Naive thymus-derived CD4-positive, alpha-beta T cell (primary cell): ENCODE results near the gene OOSP1. TPM values are rescaled to one million over a fixed set of nuclear protein-coding genes. Genes with fewer than 3 reads are reported as not detected.

Source experiments
- ATAC-seq: fragments of 150-1000 bp; cut with Tn5 transposase; 2 replicates; pipeline ENCODE4 v1.10.0; 2021; ENCODE audit warnings: mild to moderate bottlenecking, moderate library complexity
- CTCF ChIA-PET: fragments of 350-600 bp; sonication (Branson Sonifier 250); formaldehyde crosslinking; loops from one replicate; lab custom pipeline; 2021; ENCODE audit warnings: antibody characterized with exemption; lab: Charles Lee
- POLR2A ChIA-PET: fragments of 350-600 bp; sonication (Branson Sonifier 250); formaldehyde crosslinking; loops from one replicate; lab custom pipeline; 2021; ENCODE audit warnings: antibody characterized with exemption, inconsistent platforms; lab: Charles Lee
- DNase-seq, 9 donors: peaks; one replicate each; pipeline versions ENCODE4 v3.0.0 to v3.0.0-alpha.2; 2020 to 2022; ENCODE audit warnings: mixed read lengths in 1 of 9
- H3K27ac ChIP-seq: one replicate; pipeline ENCODE4 v1.7.0; 2013; ENCODE audit warnings: mild to moderate bottlenecking, low read depth, low read length, moderate library complexity
- H3K27me3 ChIP-seq, 2 donors: one replicate each; pipeline ENCODE4 v1.7.0; 2013; ENCODE audit warnings: low read length in 2 of 2, mild to moderate bottlenecking in 2 of 2, moderate library complexity in 2 of 2; ENCODE audit not compliant: control insufficient read depth in 2 of 2, insufficient read depth in 2 of 2
- H3K36me3 ChIP-seq, 3 experiments: 1 replicate in 2 of 3; 2 replicates in 1 of 3; pipeline ENCODE4 v1.7.0; 2013; ENCODE audit warnings: low read length in 3 of 3, mild to moderate bottlenecking in 3 of 3, moderate library complexity in 1 of 3; ENCODE audit not compliant: insufficient read depth in 3 of 3, control insufficient read depth in 2 of 3
- H3K4me1 ChIP-seq, 2 donors: one replicate each; pipeline ENCODE4 v1.7.0; 2013; ENCODE audit warnings: low read length in 2 of 2, mild to moderate bottlenecking in 2 of 2, moderate library complexity in 1 of 2; ENCODE audit not compliant: control insufficient read depth in 2 of 2, insufficient read depth in 2 of 2
- H3K4me3 ChIP-seq: 2 replicates; pipeline ENCODE4 v1.7.0; 2013; ENCODE audit warnings: mild to moderate bottlenecking, low read length
- H3K9me3 ChIP-seq, 3 experiments: 1 replicate in 2 of 3; 2 replicates in 1 of 3; pipeline ENCODE4 v1.7.0; 2013; ENCODE audit warnings: low read length in 3 of 3; ENCODE audit not compliant: control insufficient read depth in 2 of 3
- H3K27ac Mint-ChIP-seq, 9 donors: one replicate each; pipeline ENCODE4 v1.8.0; 2020 to 2022; ENCODE audit warnings: mixed read lengths in 9 of 9, mild to moderate bottlenecking in 8 of 9, moderate library complexity in 5 of 9, inconsistent platforms in 2 of 9
- H3K27me3 Mint-ChIP-seq, 5 donors: one replicate each; pipeline ENCODE4 v1.8.0; 2021 to 2022; ENCODE audit warnings: mixed read lengths in 5 of 5, mild to moderate bottlenecking in 1 of 5
- H3K36me3 Mint-ChIP-seq, 5 donors: one replicate each; pipeline ENCODE4 v1.8.0; 2020 to 2022; ENCODE audit warnings: mixed read lengths in 5 of 5, mild to moderate bottlenecking in 3 of 5, inconsistent platforms in 1 of 5
- H3K4me1 Mint-ChIP-seq, 7 donors: one replicate each; pipeline ENCODE4 v1.8.0; 2020 to 2022; ENCODE audit warnings: mixed read lengths in 7 of 7, mild to moderate bottlenecking in 3 of 7, inconsistent platforms in 1 of 7
- H3K4me3 Mint-ChIP-seq, 10 donors: one replicate each; pipeline ENCODE4 v1.8.0; 2020 to 2022; ENCODE audit warnings: mild to moderate bottlenecking in 10 of 10, mixed read lengths in 10 of 10, moderate library complexity in 6 of 10, inconsistent platforms in 2 of 10
- H3K9me3 Mint-ChIP-seq, 11 donors: one replicate each; pipeline ENCODE4 v1.8.0; 2020 to 2022; ENCODE audit warnings: mixed read lengths in 11 of 11, mild to moderate bottlenecking in 4 of 11, inconsistent platforms in 1 of 11, moderate library complexity in 1 of 11
- intact Hi-C, 2 donors: fragments of 100-400 bp; cut with micrococcal nuclease; formaldehyde crosslinking; loops; one replicate each; pipeline ENCODE4 v1.15.1; 2023
- polyA plus RNA-seq, 2 donors: library from polyadenylated mRNA; unstranded; fragments of 300-500 nt; fragmentation: Illumina TruSeq; gene quantifications; one replicate each; pipeline ENCODE4 v1.2.3, GENCODE V29; 2021
- total RNA-seq, 6 experiments: library from RNA in 5 of 6; stranded (reverse) in 5 of 6; gene quantifications; 1 replicate in 5 of 6; 2 replicates in 1 of 6; pipeline ENCODE4 v1.2.3 and lab custom pipeline; 2021 to 2026

OOSP1 gene
- total RNA-seq (not detected), polyA plus RNA-seq (not detected), total RNA-seq (lab: John Stamatoyannopoulos, UW) (not detected)

GRCh38 chr11:59938132-59938531 lies at the start of gene OOSP1:
TSS of gene OOSP1 (plus strand) at chr11:59938432. CDS start at chr11:59938455, 23 bp downstream.
- no peak within 1 kb of the TSS for H3K4me3 ChIP-seq
- H3K27me3 Mint-ChIP-seq, result peaks cover 0 to 22% (median 17%) of the 10 kb centered on the region in 5 donors
- intact Hi-C loops, result no loop called here
- no peak within 1 kb of the TSS for H3K4me3 Mint-ChIP-seq
- peaks cover 0 to 5% (median 0%) of the 10 kb centered on the region in 7 donors for H3K4me1 Mint-ChIP-seq
- no peaks in the 10 kb centered on the region for H3K36me3 ChIP-seq
- H3K36me3 Mint-ChIP-seq, result no peaks in the 10 kb centered on the region
- POLR2A ChIA-PET, result no interaction called here
- H3K9me3 ChIP-seq, result no peaks in the 10 kb centered on the region
- no peaks in the 10 kb centered on the region for H3K4me1 ChIP-seq
- CTCF ChIA-PET, result interaction anchor here (0.6 to 0.8 kb wide), 2 partner anchors 37 to 1049 kb away, joined by 3 read pairs; no protein-coding TSS in a partner anchor
- H3K27ac Mint-ChIP-seq, result no peak within 1 kb of the TSS
- H3K27ac ChIP-seq, result no peak within 1 kb of the TSS
- H3K9me3 Mint-ChIP-seq, result peaks cover 0 to 6% (median 0%) of the 10 kb centered on the region in 11 donors
- ATAC-seq (no peak), DNase-seq (no peak)
- H3K27me3 ChIP-seq, result no peaks in the 10 kb centered on the region

- no peaks in the 10 kb centered on the region for H3K27me3 ChIP-seq
- H3K36me3 Mint-ChIP-seq, result peaks cover 4 to 22% (median 6%) of the 10 kb centered on the region in 5 donors
- H3K27me3 Mint-ChIP-seq, result peaks cover 3 to 33% (median 26%) of the 10 kb centered on the region in 5 donors
- H3K27ac Mint-ChIP-seq, result no peak overlapping the region
- H3K4me3 Mint-ChIP-seq, result no peak overlapping the region
- H3K4me1 Mint-ChIP-seq, result no peaks in the 10 kb centered on the region
- intact Hi-C loops, result no loop called here
- DNase-seq, result no peak
- peaks cover 10 to 44% (median 29%) of the 10 kb centered on the region in 11 donors for H3K9me3 Mint-ChIP-seq
- H3K4me1 ChIP-seq, result no peaks in the 10 kb centered on the region
- H3K9me3 ChIP-seq, result no peaks in the 10 kb centered on the region
- POLR2A ChIA-PET, result no interaction called here
- H3K36me3 ChIP-seq, result no peaks in the 10 kb centered on the region
- CTCF ChIA-PET, result no interaction called here
- no peak overlapping the region for H3K27ac ChIP-seq
- no peak overlapping the region for H3K4me3 ChIP-seq
- no peak for ATAC-seq
Observed at GRCh38 chr11:59891781-59892181, 46.5 kb upstream of the OOSP1 start.

- no peaks in the 10 kb centered on the region for H3K36me3 ChIP-seq
- Mint-ChIP-seq H3K9me3 (peaks cover 5 to 19% (median 14%) of the 10 kb centered on the region in 11 donors), H3K4me1 (no peaks in the 10 kb centered on the region), H3K36me3 (peaks cover 0 to 12% (median 3%) of the 10 kb centered on the region in 5 donors), H3K4me3 (no peak overlapping the region), H3K27ac (no peak overlapping the region), H3K27me3 (peaks cover 3 to 27% (median 17%) of the 10 kb centered on the region in 5 donors)
- no peaks in the 10 kb centered on the region for H3K9me3 ChIP-seq
- no peak for DNase-seq
- no peaks in the 10 kb centered on the region for H3K4me1 ChIP-seq
- intact Hi-C loops, result no loop called here
- POLR2A ChIA-PET, result no interaction called here
- H3K4me3 ChIP-seq, result no peak overlapping the region
- H3K27me3 ChIP-seq, result no peaks in the 10 kb centered on the region
- CTCF ChIA-PET, result interaction anchor here (0.6 kb wide), 1 partner anchor 240 kb away, joined by 4 read pairs; no protein-coding TSS in a partner anchor
- H3K27ac ChIP-seq, result no peak overlapping the region
- no peak for ATAC-seq
Observed at GRCh38 chr11:59894616-59895015, 43.6 kb upstream of the OOSP1 start.

GRCh38 chr11:59898046-59898445 lies 40.2 kb upstream of the OOSP1 start:
- DNase-seq (no peak), ATAC-seq (no peak)
- intact Hi-C loops, result no loop called here
- Mint-ChIP-seq H3K27me3 (peaks cover 3 to 22% (median 17%) of the 10 kb centered on the region in 5 donors), H3K27ac (no peak overlapping the region), H3K4me1 (no peaks in the 10 kb centered on the region), H3K36me3 (no peaks in the 10 kb centered on the region), H3K4me3 (no peak overlapping the region), H3K9me3 (peaks cover 0 to 4% (median 0%) of the 10 kb centered on the region in 11 donors)
- Histone ChIP-seq H3K9me3 (no peaks in the 10 kb centered on the region), H3K36me3 (no peaks in the 10 kb centered on the region), H3K4me3 (no peak overlapping the region), H3K27me3 (no peaks in the 10 kb centered on the region), H3K27ac (no peak overlapping the region), H3K4me1 (no peaks in the 10 kb centered on the region)
- POLR2A ChIA-PET, result no interaction called here
- CTCF ChIA-PET, result no interaction called here

GRCh38 chr11:59898650-59899049 lies 39.6 kb upstream of the OOSP1 start:
- Histone ChIP-seq H3K27ac (no peak overlapping the region), H3K27me3 (no peaks in the 10 kb centered on the region), H3K9me3 (no peaks in the 10 kb centered on the region), H3K4me1 (no peaks in the 10 kb centered on the region), H3K4me3 (no peak overlapping the region), H3K36me3 (no peaks in the 10 kb centered on the region)
- CTCF ChIA-PET, result no interaction called here
- ATAC-seq (no peak), DNase-seq (no peak)
- peaks cover 0 to 4% (median 2%) of the 10 kb centered on the region in 11 donors for H3K9me3 Mint-ChIP-seq
- POLR2A ChIA-PET, result no interaction called here
- no peaks in the 10 kb centered on the region for H3K36me3 Mint-ChIP-seq
- H3K4me3 Mint-ChIP-seq, result no peak overlapping the region
- intact Hi-C loops, result no loop called here
- H3K27me3 Mint-ChIP-seq, result peaks cover 0 to 18% (median 14%) of the 10 kb centered on the region in 5 donors
- no peak overlapping the region for H3K27ac Mint-ChIP-seq
- H3K4me1 Mint-ChIP-seq, result no peaks in the 10 kb centered on the region

GRCh38 chr11:59899532-59899931 lies 38.7 kb upstream of the OOSP1 start:
- H3K4me1 ChIP-seq, result no peaks in the 10 kb centered on the region
- CTCF ChIA-PET, result no interaction called here
- H3K4me3 Mint-ChIP-seq, result no peak overlapping the region
- no peaks in the 10 kb centered on the region for H3K36me3 ChIP-seq
- H3K4me3 ChIP-seq, result no peak overlapping the region
- no peak for ATAC-seq
- no peaks in the 10 kb centered on the region for H3K36me3 Mint-ChIP-seq
- intact Hi-C loops, result no loop called here
- H3K4me1 Mint-ChIP-seq, result no peaks in the 10 kb centered on the region
- H3K9me3 ChIP-seq, result no peaks in the 10 kb centered on the region
- peaks cover 0 to 4% (median 2%) of the 10 kb centered on the region in 11 donors for H3K9me3 Mint-ChIP-seq
- no peaks in the 10 kb centered on the region for H3K27me3 ChIP-seq
- H3K27me3 Mint-ChIP-seq, result peaks cover 0 to 10% (median 7%) of the 10 kb centered on the region in 5 donors
- POLR2A ChIA-PET, result no interaction called here
- peak overlapping the region in 1 of 9 donors; percentile 43 for H3K27ac Mint-ChIP-seq
- DNase-seq, result no peak
- no peak overlapping the region for H3K27ac ChIP-seq
